BE2C (cell line): ENCODE data around the gene GLIS1.

ENCODE experiments used
- DNase-seq: peaks from one replicate; pipeline ENCODE4 v3.0.0-alpha.2; 2020
- H3K27me3 ChIP-seq: fragments of 250-450 bp; sonication (Bioruptor Pico); 2 replicates; pipeline ENCODE4 v1.5.1; 2020; ENCODE audit warnings: mild to moderate bottlenecking
- H3K36me3 ChIP-seq: fragments of 250-450 bp; sonication (Bioruptor Pico); 2 replicates; pipeline ENCODE4 v1.5.1; 2020; ENCODE audit warnings: mild to moderate bottlenecking
- H3K4me1 ChIP-seq: fragments of 250-450 bp; sonication (Bioruptor Pico); 2 replicates; pipeline ENCODE4 v1.5.1; 2020
- H3K4me3 ChIP-seq: 2 replicates; pipeline ENCODE4 v1.5.1; 2011; ENCODE audit warnings: low read depth, low read length
- H3K9me3 ChIP-seq: fragments of 250-450 bp; sonication (Bioruptor Pico); 2 replicates; pipeline ENCODE4 v1.5.1; 2020
- TF ChIP-seq, protein P1 (sequence below): IDR thresholded peaks from 2 replicates; pipeline ENCODE4 v1.5.1; 2012; ENCODE audit warnings: mild to moderate bottlenecking, low read depth, low read length

The GLIS1 gene

DNA sequence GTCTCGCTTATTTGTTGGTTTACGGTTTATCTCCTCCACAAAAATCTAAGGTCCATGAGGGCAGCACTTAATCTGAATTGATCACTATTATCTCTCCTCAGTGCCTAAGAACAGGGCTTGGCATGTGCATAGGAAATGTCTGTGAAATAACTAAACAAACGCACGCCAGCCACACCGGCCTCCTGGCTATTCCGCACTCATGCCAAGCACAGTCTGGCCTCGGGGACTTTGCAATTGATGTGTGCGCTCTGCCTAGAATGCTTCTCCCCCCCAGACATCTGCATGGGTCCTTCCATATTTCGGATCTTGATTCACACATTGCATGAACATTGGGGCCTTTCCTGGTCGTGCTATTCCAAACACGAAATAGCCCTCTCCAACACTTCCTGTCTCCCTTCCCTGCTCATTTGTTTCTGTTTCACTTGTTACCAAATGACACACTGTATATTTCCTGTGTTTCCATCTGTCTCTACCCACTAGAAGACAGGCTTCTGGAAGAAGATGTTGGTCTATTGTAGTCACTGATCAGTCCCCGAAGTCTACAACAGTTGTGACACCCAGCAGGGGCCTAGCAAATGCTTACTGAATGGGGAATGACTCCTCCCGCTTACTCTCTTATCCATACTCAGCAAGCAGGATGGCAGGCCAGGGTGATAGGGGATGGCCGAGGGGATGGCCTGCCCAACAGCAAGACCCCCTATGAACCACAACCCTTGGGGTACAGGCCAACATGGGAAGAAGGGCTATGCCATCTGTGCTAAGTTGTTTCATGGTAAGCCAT lies 93.9 kb downstream of the GLIS1 start:
- H3K4me1 ChIP-seq: no peaks in the 10 kb centered on the region
- TF ChIP-seq, protein P1, sequence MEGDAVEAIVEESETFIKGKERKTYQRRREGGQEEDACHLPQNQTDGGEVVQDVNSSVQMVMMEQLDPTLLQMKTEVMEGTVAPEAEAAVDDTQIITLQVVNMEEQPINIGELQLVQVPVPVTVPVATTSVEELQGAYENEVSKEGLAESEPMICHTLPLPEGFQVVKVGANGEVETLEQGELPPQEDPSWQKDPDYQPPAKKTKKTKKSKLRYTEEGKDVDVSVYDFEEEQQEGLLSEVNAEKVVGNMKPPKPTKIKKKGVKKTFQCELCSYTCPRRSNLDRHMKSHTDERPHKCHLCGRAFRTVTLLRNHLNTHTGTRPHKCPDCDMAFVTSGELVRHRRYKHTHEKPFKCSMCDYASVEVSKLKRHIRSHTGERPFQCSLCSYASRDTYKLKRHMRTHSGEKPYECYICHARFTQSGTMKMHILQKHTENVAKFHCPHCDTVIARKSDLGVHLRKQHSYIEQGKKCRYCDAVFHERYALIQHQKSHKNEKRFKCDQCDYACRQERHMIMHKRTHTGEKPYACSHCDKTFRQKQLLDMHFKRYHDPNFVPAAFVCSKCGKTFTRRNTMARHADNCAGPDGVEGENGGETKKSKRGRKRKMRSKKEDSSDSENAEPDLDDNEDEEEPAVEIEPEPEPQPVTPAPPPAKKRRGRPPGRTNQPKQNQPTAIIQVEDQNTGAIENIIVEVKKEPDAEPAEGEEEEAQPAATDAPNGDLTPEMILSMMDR: no peak
- no peaks in the 10 kb centered on the region for H3K9me3 ChIP-seq
- no peaks in the 10 kb centered on the region for H3K27me3 ChIP-seq
- no peak for DNase-seq
- no peaks in the 10 kb centered on the region for H3K36me3 ChIP-seq
- no peak overlapping the region for H3K4me3 ChIP-seq

- no peak for DNase-seq
- TF ChIP-seq, protein P1: no peak
- Histone ChIP-seq H3K4me3 (no peak overlapping the region), H3K4me1 (no peaks in the 10 kb centered on the region), H3K27me3 (no peaks in the 10 kb centered on the region), H3K9me3 (no peaks in the 10 kb centered on the region), H3K36me3 (no peaks in the 10 kb centered on the region)
These were observed 94.5 kb downstream of the GLIS1 start for GRCh38 chr1:53644496-53644895.

DNA sequence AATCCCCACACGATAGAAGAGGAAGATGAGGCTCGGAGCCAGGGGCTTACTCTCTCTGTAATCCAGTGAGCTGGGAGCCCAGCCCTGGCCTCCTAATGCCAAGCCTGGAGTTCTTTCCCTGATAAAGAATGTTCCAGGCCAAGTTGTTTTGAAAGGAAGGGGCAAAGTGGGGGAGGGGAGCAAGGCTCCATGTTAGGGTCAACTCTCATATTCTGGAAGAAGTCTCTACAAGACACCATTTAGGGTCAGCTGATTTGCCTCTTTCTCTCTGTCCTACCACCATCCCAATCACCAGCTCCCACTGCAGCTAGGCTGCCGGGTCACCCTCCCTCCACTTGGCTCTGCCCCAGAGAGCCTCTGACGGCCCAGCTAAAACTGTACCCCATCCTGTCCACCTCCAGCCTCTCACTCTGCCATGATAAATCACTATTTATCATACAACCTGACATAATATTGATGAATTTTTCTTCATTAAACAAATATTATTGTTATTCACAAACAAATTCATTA lies 95.0 kb downstream of the GLIS1 start:
- no peak overlapping the region for H3K4me3 ChIP-seq
- no peaks in the 10 kb centered on the region for H3K9me3 ChIP-seq
- TF ChIP-seq, protein P1: no peak
- no peaks in the 10 kb centered on the region for H3K36me3 ChIP-seq
- no peaks in the 10 kb centered on the region for H3K4me1 ChIP-seq
- no peak for DNase-seq
- H3K27me3 ChIP-seq: no peaks in the 10 kb centered on the region

DNA sequence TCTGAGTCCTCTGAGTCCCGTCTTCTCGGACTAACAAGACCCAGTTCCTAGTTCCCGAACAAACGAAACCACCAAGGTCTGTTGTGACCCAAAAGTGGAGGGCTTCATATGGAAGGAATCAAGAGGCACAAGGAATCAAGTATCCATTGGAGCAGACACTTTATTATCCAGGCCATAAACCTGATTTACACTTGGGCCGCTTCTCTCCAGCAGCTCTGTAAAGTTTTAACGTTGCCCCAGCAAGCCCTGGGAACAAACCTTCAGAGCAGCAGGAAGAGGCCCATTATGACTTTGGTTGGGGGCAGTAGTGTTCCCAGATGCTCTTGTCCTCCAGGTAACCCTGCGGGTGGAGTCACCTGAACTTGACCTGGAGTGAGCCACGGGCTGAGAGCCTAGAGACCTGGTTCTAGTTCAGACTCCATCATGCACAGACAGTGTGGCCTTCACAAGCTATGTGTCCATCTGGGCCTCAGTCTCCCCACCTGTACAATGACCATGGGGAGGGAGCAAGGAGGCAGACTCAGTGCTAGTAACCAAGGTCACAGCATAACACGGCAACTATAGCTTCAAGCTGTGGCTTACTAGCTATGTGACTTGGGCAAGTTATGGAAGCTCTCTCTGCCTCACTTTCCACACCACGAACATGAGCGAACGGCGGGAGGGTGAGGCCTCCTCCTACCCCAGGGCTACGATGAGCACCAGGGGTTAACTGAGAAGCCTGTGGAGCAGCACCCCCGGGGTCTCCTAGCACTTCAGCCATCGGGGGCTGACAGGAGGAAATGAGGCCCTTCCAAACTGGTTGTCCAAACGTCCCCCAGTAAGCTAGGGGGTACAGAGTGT lies 95.7 kb downstream of the GLIS1 start:
- TF ChIP-seq, protein P1: no peak

GRCh38 chr1:53642607-53643006 lies 96.4 kb downstream of the GLIS1 start:
- Histone ChIP-seq H3K4me1 (no peaks in the 10 kb centered on the region), H3K9me3 (no peaks in the 10 kb centered on the region), H3K27me3 (no peaks in the 10 kb centered on the region), H3K4me3 (no peak overlapping the region), H3K36me3 (no peaks in the 10 kb centered on the region)
- TF ChIP-seq, protein P1: no peak
- no peak for DNase-seq

More for the DNA sequence above, 95.7 kb downstream of the GLIS1 start:
- Histone ChIP-seq H3K4me3 (no peak overlapping the region), H3K9me3 (no peaks in the 10 kb centered on the region), H3K36me3 (no peaks in the 10 kb centered on the region), H3K27me3 (no peaks in the 10 kb centered on the region), H3K4me1 (no peaks in the 10 kb centered on the region)
- DNase-seq: no peak
